Activated CD4-positive, alpha-beta memory T cell treated with anti-CD3 and anti-CD28 coated beads for 36 hours (primary cell): ENCODE data around the gene RPAIN. TPM values are rescaled to one million over a fixed set of nuclear protein-coding genes. Genes with fewer than 3 reads are reported as not detected.

Experiments
- CTCF ChIA-PET: fragments of 350-600 bp; sonication (Branson Sonifier 250); formaldehyde crosslinking; loops from one replicate; lab custom pipeline; 2021; ENCODE audit warnings: antibody characterized with exemption, inconsistent platforms; lab: Charles Lee
- POLR2A ChIA-PET: fragments of 350-600 bp; sonication (Branson Sonifier 250); formaldehyde crosslinking; loops from one replicate; lab custom pipeline; 2021; ENCODE audit warnings: antibody characterized with exemption; lab: Charles Lee
- DNase-seq: peaks from one replicate; pipeline ENCODE4 v3.0.0-alpha.2; 2020
- H3K27ac Mint-ChIP-seq: one replicate; pipeline ENCODE4 v1.8.0; 2021; ENCODE audit warnings: mixed read lengths
- H3K27me3 Mint-ChIP-seq: one replicate; pipeline ENCODE4 v1.8.0; 2021; ENCODE audit warnings: mixed read lengths
- H3K36me3 Mint-ChIP-seq: one replicate; pipeline ENCODE4 v1.8.0; 2021; ENCODE audit warnings: mixed read lengths
- H3K4me1 Mint-ChIP-seq: one replicate; pipeline ENCODE4 v1.8.0; 2021; ENCODE audit warnings: low read depth, mixed read lengths
- H3K4me3 Mint-ChIP-seq: one replicate; pipeline ENCODE4 v1.8.0; 2021; ENCODE audit warnings: mild to moderate bottlenecking, mixed read lengths
- H3K9me3 Mint-ChIP-seq: one replicate; pipeline ENCODE4 v1.8.0; 2021; ENCODE audit warnings: mixed read lengths
- intact Hi-C: fragments of 100-400 bp; cut with micrococcal nuclease; formaldehyde crosslinking; loops from one replicate; pipeline ENCODE4 v1.15.1; 2023
- total RNA-seq, 2 experiments: library from RNA; stranded (reverse); gene quantifications; one replicate each; pipeline ENCODE4 v1.2.3, GENCODE V29; 2021

Gene RPAIN
- total RNA-seq, 2 experiments from 2014 or later: 51.7 to 53.4 TPM

GRCh38 chr17:5464717-5465507 is 44.9 kb downstream of the RPAIN start:
- CTCF ChIA-PET: interaction anchor here (0.7 to 3.0 kb wide), 2 partner anchors 25 to 274 kb away, joined by 3 to 14 read pairs; partner anchors contain the start of gene C1QBP
- intact Hi-C loops: loop anchor here (5.0 kb wide), 1 partner anchor 48 kb away; the partner anchor contains the start of gene NUP88
- Mint-ChIP-seq H3K4me1 (peaks cover 36% of the 10 kb centered on the region), H3K27ac (no peak overlapping the region), H3K9me3 (no peaks in the 10 kb centered on the region), H3K4me3 (no peak overlapping the region), H3K36me3 (peaks cover 13% of the 10 kb centered on the region), H3K27me3 (no peaks in the 10 kb centered on the region)
- POLR2A ChIA-PET: no interaction called here
- DNase-seq: no peak

- Mint-ChIP-seq H3K4me1 (peaks cover 40% of the 10 kb centered on the region), H3K27me3 (no peaks in the 10 kb centered on the region), H3K36me3 (peaks cover 5% of the 10 kb centered on the region), H3K27ac (no peak overlapping the region), H3K4me3 (peak overlapping the region; percentile 85), H3K9me3 (no peaks in the 10 kb centered on the region)
- intact Hi-C loops: loop anchor here (5.0 kb wide), 1 partner anchor 49 kb away; the partner anchor contains the start of gene NUP88
- DNase-seq: no peak
- CTCF ChIA-PET: interaction anchor here (1.0 to 1.2 kb wide), 2 partner anchors 22 to 27 kb away, joined by 4 to 9 read pairs; partner anchors contain the start of gene C1QBP
- POLR2A ChIA-PET: interaction anchor here (0.6 kb wide), 2 partner anchors 26 to 68 kb away, joined by 3 read pairs; no protein-coding TSS in a partner anchor
These were observed 46.3 kb downstream of the RPAIN start for GRCh38 chr17:5466295-5466694.

GRCh38 chr17:5467416-5467815 is 47.4 kb downstream of the RPAIN start:
- intact Hi-C loops: loop anchor here (5.0 kb wide), 1 partner anchor 50 kb away; the partner anchor contains the start of gene NUP88
- Mint-ChIP-seq H3K36me3 (peaks cover 2% of the 10 kb centered on the region), H3K9me3 (no peaks in the 10 kb centered on the region), H3K4me1 (peaks cover 40% of the 10 kb centered on the region), H3K4me3 (peak overlapping the region; percentile 85), H3K27me3 (no peaks in the 10 kb centered on the region), H3K27ac (no peak overlapping the region)
- DNase-seq: no peak
- POLR2A ChIA-PET: interaction anchor here (3.7 kb wide), 1 partner anchor 18 kb away, joined by 29 read pairs; the partner anchor contains the start of genes DERL2 and MIS12
- CTCF ChIA-PET: interaction anchor here (2.2 kb wide), 1 partner anchor 28 kb away, joined by 11 read pairs; the partner anchor contains the start of gene C1QBP

GRCh38 chr17:5468075-5468473 is 48.1 kb downstream of the RPAIN start:
- peaks cover 3% of the 10 kb centered on the region for H3K36me3 Mint-ChIP-seq
- H3K27me3 Mint-ChIP-seq: no peaks in the 10 kb centered on the region
- H3K27ac Mint-ChIP-seq: peak overlapping the region; percentile 40
- peak; percentile 30 for DNase-seq
- no peaks in the 10 kb centered on the region for H3K9me3 Mint-ChIP-seq
- intact Hi-C loops: loop anchor here (5.0 kb wide), 1 partner anchor 51 kb away; the partner anchor contains the start of gene NUP88
- ChIA-PET POLR2A (interaction anchor here (1.0 to 3.7 kb wide), 4 partner anchors 18 to 56 kb away, joined by 3 to 29 read pairs (median 5); partner anchors contain the start of genes C1QBP, DERL2 and MIS12), CTCF (interaction anchor here (1.6 to 2.2 kb wide), 2 partner anchors 18 to 29 kb away, joined by 4 to 11 read pairs; partner anchors contain the start of genes C1QBP and DERL2)
- peaks cover 40% of the 10 kb centered on the region for H3K4me1 Mint-ChIP-seq
- peak overlapping the region; percentile 85 for H3K4me3 Mint-ChIP-seq

- H3K4me3 Mint-ChIP-seq: no peak overlapping the region
- intact Hi-C loops: no loop called here
- H3K27ac Mint-ChIP-seq: no peak overlapping the region
- no peaks in the 10 kb centered on the region for H3K9me3 Mint-ChIP-seq
- ChIA-PET CTCF (no interaction called here), POLR2A (no interaction called here)
- H3K4me1 Mint-ChIP-seq: peaks cover 16% of the 10 kb centered on the region
- no peaks in the 10 kb centered on the region for H3K27me3 Mint-ChIP-seq
- peaks cover 21% of the 10 kb centered on the region for H3K36me3 Mint-ChIP-seq
- no peak for DNase-seq
These were observed 52.5 kb downstream of the RPAIN start for GRCh38 chr17:5472511-5472910.

GRCh38 chr17:5473906-5474305 is 53.9 kb downstream of the RPAIN start:
- intact Hi-C loops: no loop called here
- Mint-ChIP-seq H3K4me1 (peaks cover 11% of the 10 kb centered on the region), H3K4me3 (no peak overlapping the region), H3K27me3 (no peaks in the 10 kb centered on the region), H3K27ac (no peak overlapping the region), H3K9me3 (no peaks in the 10 kb centered on the region), H3K36me3 (peaks cover 33% of the 10 kb centered on the region)
- no peak for DNase-seq
- POLR2A ChIA-PET: no interaction called here
- CTCF ChIA-PET: interaction anchor here (2.0 kb wide), 1 partner anchor 35 kb away, joined by 9 read pairs; the partner anchor contains the start of gene C1QBP

- Mint-ChIP-seq H3K4me3 (no peak overlapping the region), H3K27me3 (no peaks in the 10 kb centered on the region), H3K36me3 (peaks cover 59% of the 10 kb centered on the region), H3K27ac (no peak overlapping the region), H3K4me1 (peaks cover 14% of the 10 kb centered on the region), H3K9me3 (no peaks in the 10 kb centered on the region)
- ChIA-PET POLR2A (no interaction called here), CTCF (no interaction called here)
- DNase-seq: no peak
- intact Hi-C loops: no loop called here
These were observed 59.0 kb downstream of the RPAIN start for GRCh38 chr17:5478992-5479391.

GRCh38 chr17:5480962-5481361 is 61.0 kb downstream of the RPAIN start:
- POLR2A ChIA-PET: no interaction called here
- H3K4me3 Mint-ChIP-seq: no peak overlapping the region
- H3K27ac Mint-ChIP-seq: peak overlapping the region; percentile 9
- DNase-seq: no peak
- no peaks in the 10 kb centered on the region for H3K9me3 Mint-ChIP-seq
- H3K36me3 Mint-ChIP-seq: peaks cover 51% of the 10 kb centered on the region
- H3K4me1 Mint-ChIP-seq: peaks cover 30% of the 10 kb centered on the region
- intact Hi-C loops: no loop called here
- CTCF ChIA-PET: interaction anchor here (2.1 kb wide), 1 partner anchor 42 kb away, joined by 8 read pairs; the partner anchor contains the start of gene C1QBP
- H3K27me3 Mint-ChIP-seq: no peaks in the 10 kb centered on the region

- CTCF ChIA-PET: interaction anchor here (2.1 kb wide), 1 partner anchor 43 kb away, joined by 8 read pairs; the partner anchor contains the start of gene C1QBP
- H3K9me3 Mint-ChIP-seq: no peaks in the 10 kb centered on the region
- intact Hi-C loops: no loop called here
These were observed 61.5 kb downstream of the RPAIN start for GRCh38 chr17:5481451-5481850.

More at GRCh38 chr17:5481451-5481850, 61.5 kb downstream of the RPAIN start:
- peaks cover 51% of the 10 kb centered on the region for H3K36me3 Mint-ChIP-seq
- POLR2A ChIA-PET: no interaction called here
- no peaks in the 10 kb centered on the region for H3K27me3 Mint-ChIP-seq
- DNase-seq: no peak
- H3K4me1 Mint-ChIP-seq: peaks cover 30% of the 10 kb centered on the region
- H3K4me3 Mint-ChIP-seq: no peak overlapping the region
- no peak overlapping the region for H3K27ac Mint-ChIP-seq

Other genes starting within 250 kb of the RPAIN start
- 1 to 10 TPM; 5.3 to 6.2 TPM for gene ZNF594, start 228.3 kb upstream of the RPAIN start, total RNA-seq
- gene SCIMP, start 185.3 kb upstream of the RPAIN start, total RNA-seq: not detected
- 10 to 100 TPM; 60.7 to 60.8 TPM for gene RABEP1, start 137.9 kb upstream of the RPAIN start, total RNA-seq
- gene NUP88, start 520 bp upstream of the RPAIN start, total RNA-seq: 100 to 1,000 TPM; 110 to 113 TPM
- 100 to 1,000 TPM; 342 TPM for gene C1QBP, start 19.0 kb downstream of the RPAIN start, total RNA-seq
- gene DHX33, start 48.8 kb downstream of the RPAIN start, total RNA-seq: 10 to 100 TPM; 21.8 to 21.9 TPM
- 10 to 100 TPM; 54.8 to 57.8 TPM for gene DERL2, start 66.0 kb downstream of the RPAIN start, total RNA-seq
- 10 to 100 TPM; 30.4 to 32.0 TPM for gene MIS12, start 66.4 kb downstream of the RPAIN start, total RNA-seq
- gene NLRP1, start 164.3 kb downstream of the RPAIN start, total RNA-seq: 10 to 100 TPM; 39.9 to 45.0 TPM